K562 (cell line): ENCODE results near the gene GMDS. TPM values are rescaled to one million over a fixed set of nuclear protein-coding genes. Genes with fewer than 3 reads are reported as not detected.

Source experiments
- ATAC-seq: fragments of 200-7000 bp; cut with Tn5 transposase; 3 replicates; pipeline ENCODE4 v1.9.1; 2020; ENCODE audit warnings: moderate library complexity
- BruUV-seq: library from RNA; stranded (reverse); fragments of 400-500 nt; replicated peaks from 2 replicates; lab custom pipeline; 2021; lab: Mats Ljungman, UMichigan
- CTCF ChIA-PET: fragments of 300-600 bp; formaldehyde crosslinking; extraction: SDS; loops from one replicate; lab custom pipeline; 2021; ENCODE audit warnings: low intra/inter-chr PET ratio; lab: Yijun Ruan, JAX
- POLR2A ChIA-PET: fragments of 300-600, 350-650 bp; sonication (Branson Sonifier 250); formaldehyde crosslinking; extraction: SDS; loops from one replicate; lab custom pipeline; 2021; ENCODE audit warnings: antibody characterized with exemption, inconsistent platforms; lab: Yijun Ruan, JAX
- DNase-seq, 4 experiments: peaks; one replicate each; pipeline versions ENCODE4 v3.0.0 to v3.0.0-alpha.2; 2011 to 2018; ENCODE audit warnings: low spot score in 3 of 4, mixed read lengths in 3 of 4; ENCODE audit errors: extremely low read depth in 1 of 4
- FAIRE-seq: peaks from 2 replicates; lab custom pipeline; 2011; peaks lifted over from hg19 to GRCh38; lab: Jason Lieb, UNC
- H2AFZ ChIP-seq: 2 replicates; pipeline ENCODE4 v1.6.0; 2011; ENCODE audit warnings: low read depth, low read length, control low read depth, inconsistent platforms
- H3K27ac ChIP-seq: fragments of 200-600 bp; 3 replicates; pipeline ENCODE4 v1.8.0; 2011; ENCODE audit warnings: low read depth, mild to moderate bottlenecking, control low read depth, inconsistent platforms, low read length, moderate library complexity, mixed read lengths; ENCODE audit errors: extremely low read depth
- H3K27me3 ChIP-seq, 2 experiments: fragments of 300-600 bp in 1 of 2; 2 replicates in 1 of 2; 3 replicates in 1 of 2; pipeline versions ENCODE4 v1.6.0 to v1.8.0; 2011; ENCODE audit warnings: inconsistent platforms in 2 of 2, low read length in 2 of 2, mild to moderate bottlenecking in 1 of 2, mixed read lengths in 1 of 2, moderate library complexity in 1 of 2; ENCODE audit not compliant: control insufficient read depth in 2 of 2, insufficient read depth in 2 of 2
- H3K36me3 ChIP-seq: fragments of 300-600 bp; 3 replicates; pipeline ENCODE4 v1.8.0; 2011; ENCODE audit warnings: mild to moderate bottlenecking, low read length, inconsistent platforms; ENCODE audit not compliant: control insufficient read depth, insufficient read depth
- H3K4me1 ChIP-seq, 2 experiments: fragments of 200-600 bp in 1 of 2; replicated peaks in 1 of 2; 2 replicates in 1 of 2; 3 replicates in 1 of 2; pipeline versions ENCODE4 v1.5.1 to v1.8.0; 2011; ENCODE audit warnings: inconsistent platforms in 2 of 2, low read length in 2 of 2, mild to moderate bottlenecking in 1 of 2, mixed read lengths in 1 of 2, moderate library complexity in 1 of 2; ENCODE audit not compliant: control insufficient read depth in 2 of 2, insufficient read depth in 2 of 2
- H3K4me2 ChIP-seq: 2 replicates; pipeline ENCODE4 v1.6.1; 2011; ENCODE audit warnings: low read length, control low read depth, inconsistent platforms, mixed read lengths; ENCODE audit not compliant: insufficient read depth
- H3K4me3 ChIP-seq: fragments of 200-600 bp; sonication (generic), shearing (Covaris generic); 2 replicates; pipeline ENCODE4 v1.5.1; 2016; ENCODE audit warnings: control low read depth, inconsistent platforms
- H3K79me2 ChIP-seq: fragments of 200-600 bp; 3 replicates; pipeline ENCODE4 v1.8.0; 2011; ENCODE audit warnings: low read length, inconsistent platforms; ENCODE audit not compliant: control insufficient read depth, insufficient read depth
- H3K9ac ChIP-seq, 2 experiments: 2 replicates each; pipeline versions ENCODE4 v1.6.0 to v1.6.1; 2011; ENCODE audit warnings: low read depth in 2 of 2, low read length in 2 of 2, control low read depth in 1 of 2, inconsistent platforms in 1 of 2, mild to moderate bottlenecking in 1 of 2, mixed read lengths in 1 of 2; ENCODE audit not compliant: insufficient read depth in 1 of 2
- H3K9me1 ChIP-seq: one replicate; pipeline ENCODE4 v1.6.0; 2011; ENCODE audit warnings: inconsistent platforms, mild to moderate bottlenecking, low read length, moderate library complexity; ENCODE audit not compliant: control insufficient read depth, insufficient read depth
- H3K9me3 ChIP-seq: replicated peaks from 2 replicates; pipeline ENCODE4 v1.5.1; 2011; ENCODE audit warnings: low read depth, low read length, inconsistent platforms; ENCODE audit not compliant: control insufficient read depth, insufficient read depth
- H4K20me1 ChIP-seq: replicated peaks from 2 replicates; pipeline ENCODE4 v1.6.1; 2011; ENCODE audit warnings: low read length, inconsistent platforms, mixed read lengths; ENCODE audit not compliant: control insufficient read depth, insufficient read depth
- ELF2 ChIP-seq: fragments of 250-450 bp; sonication (Bioruptor Pico); IDR thresholded peaks from 2 replicates; pipeline ENCODE4 v1.5.0; 2021; ENCODE audit warnings: mild to moderate bottlenecking
- GTF2E2 ChIP-seq: fragments of 200-800 bp; sonication (Bioruptor generic); IDR thresholded peaks from 2 replicates; pipeline ENCODE4 v1.6.1; 2016; ENCODE audit warnings: missing genetic modification characterization, missing compliant biosample characterization
- JUN ChIP-seq, 2 experiments: sonication (generic) in 1 of 2; formaldehyde crosslinking in 1 of 2; IDR thresholded peaks; 2 replicates each; pipeline versions ENCODE4 v1.6.1 to v1.8.0; 2012 to 2022; ENCODE audit warnings: borderline replicate concordance in 2 of 2, mild to moderate bottlenecking in 2 of 2, improper control_type of control experiment in 1 of 2, low read depth in 1 of 2, low read length in 1 of 2, missing genetic modification reagents in 1 of 2
- KAT2B ChIP-seq: IDR thresholded peaks from one replicate; pipeline ENCODE4 v1.6.1; 2012; ENCODE audit warnings: low read depth, mild to moderate bottlenecking, control low read depth, inconsistent platforms, low read length, moderate library complexity
- STAT5A ChIP-seq: IDR thresholded peaks from 2 replicates; pipeline ENCODE4 v1.6.1; 2012; ENCODE audit warnings: low read length, inconsistent platforms, borderline replicate concordance
- ZNF23 ChIP-seq: fragments of 250-450 bp; sonication (Bioruptor Pico); IDR thresholded peaks from 2 replicates; pipeline ENCODE4 v1.4.0; 2020; ENCODE audit warnings: mild to moderate bottlenecking
- ZNF24 ChIP-seq: fragments of 450-650 bp; IDR thresholded peaks from 2 replicates; pipeline ENCODE4 v1.6.1; 2016
- ZNF583 ChIP-seq: fragments of 250-450 bp; sonication (Bioruptor Pico); IDR thresholded peaks from 2 replicates; pipeline ENCODE4 v1.4.0; 2020
- ZNF75A ChIP-seq: fragments of 450-650 bp; formaldehyde crosslinking; IDR thresholded peaks from 2 replicates; pipeline ENCODE4 v1.4.0; 2020; ENCODE audit warnings: mild to moderate bottlenecking
- WGBS: fragments of 100-300 bp; shearing (Covaris generic); methylation state at CpG from one replicate; pipeline ENCODE4 v1.1.6; 2016; ENCODE audit warnings: low coverage, mixed read lengths; ENCODE audit not compliant: insufficient coverage; ENCODE audit errors: missing lambda C conversion rate; 5-methylcytosine and 5-hydroxymethylcytosine counted together
- in situ Hi-C: fragments of 300-500 bp; cut with MboI; formaldehyde crosslinking; loops from 4 replicates; pipeline ENCODE4 v1.15.0; 2018; ENCODE audit warnings: inconsistent platforms, mixed read lengths
- intact Hi-C: fragments of 100-400 bp; cut with micrococcal nuclease; formaldehyde crosslinking; loops from 2 replicates; pipeline ENCODE4 v1.14.2; 2022
- polyA plus RNA-seq, 8 experiments: library from polyadenylated mRNA; depleted of rRNA in 4 of 8; stranded (reverse) in 5 of 8; unstranded in 3 of 8; fragments of >200 nt; fragmentation: Nextera tagmentation in 2 of 8; fragmentation: Illumina TruSeq in 1 of 8; extraction: Ambion mirVana in 2 of 8; extraction: Trizol in 1 of 8; gene quantifications; 2 replicates each; pipeline versions ENCODE4 v1.2.1 to v1.2.3, GENCODE V29; 2011 to 2014; ENCODE audit warnings: inconsistent platforms in 1 of 8, missing spikeins in 1 of 8
- total RNA-seq, 7 experiments: library from RNA; depleted of rRNA in 6 of 7; stranded (reverse); fragments of >200 nt in 6 of 7; fragmentation: Illumina TruSeq in 2 of 7; extraction: Trizol in 2 of 7; gene quantifications; 2 replicates each; pipeline versions ENCODE4 v1.2.1 to v1.2.3, GENCODE V29; 2011 to 2021; ENCODE audit warnings: low replicate concordance in 1 of 7
- TF ChIP-seq, protein P1 (sequence below), 2 experiments: fragments of 450-650 bp in 1 of 2; sonication (generic) in 1 of 2; formaldehyde crosslinking in 1 of 2; IDR thresholded peaks; 2 replicates each; pipeline versions ENCODE4 v1.7.1 to v1.9.0; 2016 to 2022; ENCODE audit warnings: inconsistent platforms in 1 of 2, mild to moderate bottlenecking in 1 of 2, missing genetic modification reagents in 1 of 2

GMDS gene
- total and polyA plus RNA-seq, 9 of the 15 experiments (the other 6 are each of a cell fraction or from before 2014, with no cell fraction given): 0.48 to 31.8 (median 13.4) TPM

DNA sequence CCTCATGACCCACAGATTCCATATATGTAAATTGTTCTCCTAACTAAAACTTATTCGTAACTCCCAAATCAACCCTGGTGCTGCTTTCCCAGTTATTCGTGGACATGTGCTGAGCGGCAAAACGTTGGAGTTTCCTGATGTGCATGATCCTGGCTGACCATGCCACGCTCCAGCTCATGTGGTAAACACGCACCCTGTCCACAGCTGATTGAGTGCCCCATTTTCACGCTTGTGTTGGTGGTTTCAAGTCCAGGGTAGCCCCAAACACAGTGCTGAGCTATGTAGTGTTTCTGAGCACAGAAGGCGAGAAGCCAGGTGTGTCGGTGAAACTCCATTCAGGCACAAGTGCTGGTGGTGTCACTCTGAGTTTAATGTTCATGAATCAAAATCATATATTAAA lies 654.8 kb downstream of the GMDS start:
- no peak overlapping the region for H2AFZ ChIP-seq
- no peak overlapping the region for H3K4me3 ChIP-seq
- H3K27ac ChIP-seq: no peak overlapping the region
- H3K27me3 ChIP-seq: peaks cover 33 to 75% of the 10 kb centered on the region in 2 experiments
- FAIRE-seq: no peak
- H3K4me2 ChIP-seq: no peak overlapping the region
- in situ Hi-C loops: loop anchor here (5.0 to 10.0 kb wide), 2 partner anchors 764 to 1032 kb away; no protein-coding TSS in a partner anchor
- ChIA-PET CTCF (no interaction called here), POLR2A (interaction anchor here (0.7 kb wide), 1 partner anchor 1100 kb away, joined by 3 read pairs; no protein-coding TSS in a partner anchor)
- no peak for DNase-seq
- under 1% methylated on average over 9 of the region's 9 CpGs for WGBS
- no peaks in the 10 kb centered on the region for H3K36me3 ChIP-seq
- no peaks in the 10 kb centered on the region for H3K9me3 ChIP-seq
- ATAC-seq: no peak
- intact Hi-C loops: no loop called here
- H3K4me1 ChIP-seq: peaks cover 0 to 7% of the 10 kb centered on the region in 2 experiments; a peak in 1 of 5 replicates
- no peaks in the 10 kb centered on the region; the same call in 1 of the 2 replicates for H4K20me1 ChIP-seq
- no peaks in the 10 kb centered on the region for H3K9me1 ChIP-seq
- BruUV-seq: no TSS peak
- H3K79me2 ChIP-seq: no peaks in the 10 kb centered on the region
- H3K9ac ChIP-seq: no peak overlapping the region
- no peak for TF ChIP-seq KAT2B
- TF ChIP-seq ZNF583 (CRISPR knock-in tag): no peak
- no peak for TF ChIP-seq ZNF23 (CRISPR knock-in tag)
- TF ChIP-seq STAT5A: no peak
- TF ChIP-seq ZNF75A (CRISPR knock-in tag): no peak
- TF ChIP-seq ZNF24: no peak
- TF ChIP-seq, protein P1, sequence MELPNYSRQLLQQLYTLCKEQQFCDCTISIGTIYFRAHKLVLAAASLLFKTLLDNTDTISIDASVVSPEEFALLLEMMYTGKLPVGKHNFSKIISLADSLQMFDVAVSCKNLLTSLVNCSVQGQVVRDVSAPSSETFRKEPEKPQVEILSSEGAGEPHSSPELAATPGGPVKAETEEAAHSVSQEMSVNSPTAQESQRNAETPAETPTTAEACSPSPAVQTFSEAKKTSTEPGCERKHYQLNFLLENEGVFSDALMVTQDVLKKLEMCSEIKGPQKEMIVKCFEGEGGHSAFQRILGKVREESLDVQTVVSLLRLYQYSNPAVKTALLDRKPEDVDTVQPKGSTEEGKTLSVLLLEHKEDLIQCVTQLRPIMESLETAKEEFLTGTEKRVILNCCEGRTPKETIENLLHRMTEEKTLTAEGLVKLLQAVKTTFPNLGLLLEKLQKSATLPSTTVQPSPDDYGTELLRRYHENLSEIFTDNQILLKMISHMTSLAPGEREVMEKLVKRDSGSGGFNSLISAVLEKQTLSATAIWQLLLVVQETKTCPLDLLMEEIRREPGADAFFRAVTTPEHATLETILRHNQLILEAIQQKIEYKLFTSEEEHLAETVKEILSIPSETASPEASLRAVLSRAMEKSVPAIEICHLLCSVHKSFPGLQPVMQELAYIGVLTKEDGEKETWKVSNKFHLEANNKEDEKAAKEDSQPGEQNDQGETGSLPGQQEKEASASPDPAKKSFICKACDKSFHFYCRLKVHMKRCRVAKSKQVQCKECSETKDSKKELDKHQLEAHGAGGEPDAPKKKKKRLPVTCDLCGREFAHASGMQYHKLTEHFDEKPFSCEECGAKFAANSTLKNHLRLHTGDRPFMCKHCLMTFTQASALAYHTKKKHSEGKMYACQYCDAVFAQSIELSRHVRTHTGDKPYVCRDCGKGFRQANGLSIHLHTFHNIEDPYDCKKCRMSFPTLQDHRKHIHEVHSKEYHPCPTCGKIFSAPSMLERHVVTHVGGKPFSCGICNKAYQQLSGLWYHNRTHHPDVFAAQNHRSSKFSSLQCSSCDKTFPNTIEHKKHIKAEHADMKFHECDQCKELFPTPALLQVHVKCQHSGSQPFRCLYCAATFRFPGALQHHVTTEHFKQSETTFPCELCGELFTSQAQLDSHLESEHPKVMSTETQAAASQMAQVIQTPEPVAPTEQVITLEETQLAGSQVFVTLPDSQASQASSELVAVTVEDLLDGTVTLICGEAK (IDR thresholded peaks at IDR 0.05): no peak
- TF ChIP-seq, protein P1 (CRISPR knock-in tag; IDR thresholded peaks at IDR 0.05): no peak
- no peak for TF ChIP-seq ELF2
- no peak for TF ChIP-seq GTF2E2 (tag)
- no peak for TF ChIP-seq JUN (IDR thresholded peaks at IDR 0.05; ENCODE audit: borderline replicate concordance, low read depth, low read length)
- TF ChIP-seq JUN (CRISPR knock-in tag; IDR thresholded peaks at IDR 0.05; ENCODE audit: borderline replicate concordance): no peak
- TF ChIP-seq, all 486 proteins: peak for 0
